Choroid plexus epithelial cell (primary cell): ENCODE measurements around the gene MED15.
"Not testable (repeated sequence)": the region's sequence is repeated elsewhere in the genome, so short reads cannot be mapped to it uniquely, and the experiment has no call there.

Experiments used
- DNase-seq: peaks from one replicate; pipeline ENCODE4 v3.0.0-alpha.2; 2010; ENCODE audit warnings: low read depth
- H3K4me3 ChIP-seq: 2 replicates; pipeline ENCODE4 v1.5.1; 2011; ENCODE audit warnings: low read depth, mild to moderate bottlenecking, control low read depth, low read length, moderate library complexity
- CTCF ChIP-seq: conservative IDR thresholded peaks from 2 replicates; pipeline ENCODE4 v1.5.1; 2011; ENCODE audit warnings: low read depth, mild to moderate bottlenecking, control low read depth, inconsistent platforms, low read length, moderate library complexity

The MED15 gene

GRCh38 chr22:20472629-20473442, 34.6 kb upstream of the MED15 start:
- no peak for TF ChIP-seq CTCF
- no peak for DNase-seq
- H3K4me3 ChIP-seq: no peak overlapping the region

GRCh38 chr22:20475115-20475436, 32.3 kb upstream of the MED15 start:
- no peak for DNase-seq
- no peak overlapping the region for H3K4me3 ChIP-seq
- no peak for TF ChIP-seq CTCF

- not testable (repeated sequence) for H3K4me3 ChIP-seq, DNase-seq
Measured at GRCh38 chr22:20475569-20475968, 31.8 kb upstream of the MED15 start.

GRCh38 chr22:20478059-20478458, 29.4 kb upstream of the MED15 start:
- H3K4me3 ChIP-seq, DNase-seq: not testable (repeated sequence)

GRCh38 chr22:20479612-20480196, 27.7 kb upstream of the MED15 start:
- no peak for TF ChIP-seq CTCF
- DNase-seq: peak; percentile 68
- H3K4me3 ChIP-seq: no peak overlapping the region

GRCh38 chr22:20483143-20483506, 24.3 kb upstream of the MED15 start:
- H3K4me3 ChIP-seq, DNase-seq: not testable (repeated sequence)

GRCh38 chr22:20483771-20484170, 23.6 kb upstream of the MED15 start:
- H3K4me3 ChIP-seq: no peak overlapping the region
- no peak for DNase-seq
- TF ChIP-seq CTCF: no peak

GRCh38 chr22:20484948-20485683, 22.3 kb upstream of the MED15 start:
- TF ChIP-seq CTCF: no peak
- DNase-seq: no peak
- H3K4me3 ChIP-seq: no peak overlapping the region
